Neural cell (in vitro differentiated cells): Measurements from ENCODE around the gene SMU1. TPM values are rescaled to one million over a fixed set of nuclear protein-coding genes. Genes with fewer than 3 reads are reported as not detected.
A peak's percentile ranks its signal among the peaks of the same experiment; 100 is the strongest.

Source experiments
- H2AFZ ChIP-seq: fragments of 200-600, 300-800 bp; sonication (generic), shearing (Covaris generic); 2 replicates; pipeline ENCODE4 v1.6.0; 2014; ENCODE audit warnings: low read depth, mild to moderate bottlenecking, antibody characterized with exemption, low read length, moderate library complexity
- H3F3A ChIP-seq: fragments of 200-600 bp; shearing (Covaris generic); 2 replicates; pipeline ENCODE4 v1.6.1; 2016; ENCODE audit warnings: mild to moderate bottlenecking, moderate library complexity, mixed read lengths, antibody characterized with exemption, low read length; ENCODE audit not compliant: insufficient read depth, poor library complexity, severe bottlenecking
- H3K27ac ChIP-seq: fragments of 200-600, 300-800 bp; sonication (generic), shearing (Covaris generic); 2 replicates; pipeline ENCODE4 v1.5.1; 2014; ENCODE audit warnings: mild to moderate bottlenecking, low read length, moderate library complexity
- H3K27me3 ChIP-seq: fragments of 300-800, 200-600 bp; sonication (generic), shearing (Covaris generic); 2 replicates; pipeline ENCODE4 v1.6.0; 2014; ENCODE audit warnings: mild to moderate bottlenecking, low read depth, low read length, moderate library complexity; ENCODE audit not compliant: insufficient read depth
- H3K36me3 ChIP-seq: fragments of 300-800, 200-600 bp; sonication (generic), shearing (Covaris generic); 2 replicates; pipeline ENCODE4 v1.5.1; 2014; ENCODE audit warnings: mild to moderate bottlenecking, antibody characterized with exemption, low read length, moderate library complexity; ENCODE audit not compliant: insufficient read depth
- H3K4me2 ChIP-seq: fragments of 300-800, 200-600 bp; sonication (generic), shearing (Covaris generic); 2 replicates; pipeline ENCODE4 v1.6.0; 2014; ENCODE audit warnings: mild to moderate bottlenecking, low read length
- H3K4me3 ChIP-seq: fragments of 300-800, 200-600 bp; sonication (generic), shearing (Covaris generic); 2 replicates; pipeline ENCODE4 v1.5.1; 2014; ENCODE audit warnings: mild to moderate bottlenecking, low read length, moderate library complexity
- H3K79me2 ChIP-seq: fragments of 200-600 bp; shearing (Covaris generic); replicated peaks from 2 replicates; pipeline ENCODE4 v1.6.0; 2014; ENCODE audit warnings: mild to moderate bottlenecking, low read length, moderate library complexity; ENCODE audit not compliant: insufficient read depth
- H3K9ac ChIP-seq: fragments of 300-800, 200-600 bp; sonication (generic), shearing (Covaris generic); 2 replicates; pipeline ENCODE4 v1.6.1; 2016; ENCODE audit warnings: mild to moderate bottlenecking, low read length, mixed read lengths
- H3K9me2 ChIP-seq: fragments of 200-600 bp; shearing (Covaris generic); 2 replicates; pipeline ENCODE4 v1.6.1; 2016; ENCODE audit warnings: mild to moderate bottlenecking, low read length, mixed read lengths; ENCODE audit not compliant: insufficient read depth
- H3K9me3 ChIP-seq: fragments of 200-600, 300-800 bp; sonication (generic), shearing (Covaris generic); 2 replicates; pipeline ENCODE4 v1.6.1; 2016; ENCODE audit warnings: mild to moderate bottlenecking, mixed run types, low read length, moderate library complexity, mixed read lengths
- H4K20me1 ChIP-seq: fragments of 200-600 bp; shearing (Covaris generic); 2 replicates; pipeline ENCODE4 v1.6.1; 2016; ENCODE audit warnings: mild to moderate bottlenecking, mixed run types; ENCODE audit not compliant: insufficient read depth
- CTCF ChIP-seq: fragments of 450-650 bp; IDR thresholded peaks from 2 replicates; pipeline ENCODE4 v1.5.1; 2014; ENCODE audit warnings: antibody characterized with exemption, mild to moderate bottlenecking, moderate library complexity; ENCODE audit not compliant: poor library complexity, severe bottlenecking
- EP300 ChIP-seq: fragments of 450-650 bp; conservative IDR thresholded peaks from 2 replicates; pipeline ENCODE4 v1.6.1; 2014; ENCODE audit warnings: antibody characterized with exemption, mild to moderate bottlenecking, moderate library complexity; ENCODE audit not compliant: poor library complexity, severe bottlenecking
- EZH2 ChIP-seq: fragments of 200-600, 300-800 bp; shearing (Covaris generic), sonication (generic); IDR thresholded peaks from 2 replicates; pipeline ENCODE4 v1.6.1; 2014; ENCODE audit warnings: antibody characterized with exemption, low read length, borderline replicate concordance, mild to moderate bottlenecking; ENCODE audit not compliant: insufficient read depth, poor library complexity, severe bottlenecking
- MXI1 ChIP-seq: fragments of 450-650 bp; conservative IDR thresholded peaks from 2 replicates; pipeline ENCODE4 v1.6.1; 2014; ENCODE audit warnings: antibody characterized with exemption, mild to moderate bottlenecking; ENCODE audit not compliant: poor library complexity, severe bottlenecking
- POLR2AphosphoS5 ChIP-seq: IDR thresholded peaks from 2 replicates; pipeline ENCODE4 v1.6.1; 2012
- RAD21 ChIP-seq: fragments of 450-650 bp; conservative IDR thresholded peaks from 2 replicates; pipeline ENCODE4 v1.6.1; 2014; ENCODE audit warnings: antibody characterized with exemption, mild to moderate bottlenecking, moderate library complexity
- REST ChIP-seq: IDR thresholded peaks from 2 replicates; pipeline ENCODE4 v1.6.1; 2012; ENCODE audit warnings: borderline replicate concordance
- SMC3 ChIP-seq: fragments of 450-650 bp; conservative IDR thresholded peaks from 2 replicates; pipeline ENCODE4 v1.6.1; 2014; ENCODE audit warnings: antibody characterized with exemption, mild to moderate bottlenecking, moderate library complexity; ENCODE audit not compliant: poor library complexity
- TAF1 ChIP-seq: IDR thresholded peaks from 2 replicates; pipeline ENCODE4 v1.6.1; 2012; ENCODE audit warnings: low read depth
- polyA plus RNA-seq: library from polyadenylated mRNA; depleted of rRNA; stranded (reverse); fragments of >200 nt; gene quantifications from 2 replicates; pipeline ENCODE4 v1.2.3, GENCODE V29; 2014

The SMU1 gene
- polyA plus RNA-seq, 1 donor from 2014 or later, result 27.4 TPM

GRCh38 chr9:33024126-33024965, 52.1 kb downstream of the SMU1 start:
- H3K9me2 ChIP-seq, result no peaks in the 10 kb centered on the region
- H3K36me3 ChIP-seq, result peaks cover 7% of the 10 kb centered on the region
- peak overlapping the region; percentile 99 for H3K27ac ChIP-seq
- peaks cover 71% of the 10 kb centered on the region for H3K79me2 ChIP-seq
- peak overlapping the region; percentile 97 for H3K4me3 ChIP-seq
- peak overlapping the region; percentile 100 for H3K9ac ChIP-seq
- peak overlapping the region; percentile 58 for H2AFZ ChIP-seq
- H3F3A ChIP-seq, result no peaks in the 10 kb centered on the region
- H3K27me3 ChIP-seq, result no peaks in the 10 kb centered on the region
- no peaks in the 10 kb centered on the region for H3K9me3 ChIP-seq
- peaks cover 4% of the 10 kb centered on the region for H4K20me1 ChIP-seq
- peak overlapping the region; percentile 88 for H3K4me2 ChIP-seq
- TF ChIP-seq EP300 (no peak), SMC3 (no peak), TAF1 (no peak)

GRCh38 chr9:33023661-33024060, 52.8 kb downstream of the SMU1 start:
- no peaks in the 10 kb centered on the region for H3F3A ChIP-seq
- H3K36me3 ChIP-seq, result peaks cover 6% of the 10 kb centered on the region
- no peaks in the 10 kb centered on the region for H3K27me3 ChIP-seq
- no peak for TF ChIP-seq TAF1
- TF ChIP-seq CTCF, result no peak
- TF ChIP-seq EP300, result no peak
- TF ChIP-seq POLR2AphosphoS5, result no peak
- no peak for TF ChIP-seq REST
- no peak for TF ChIP-seq SMC3
- TF ChIP-seq RAD21, result no peak
- TF ChIP-seq MXI1, result no peak
- TF ChIP-seq EZH2, result no peak
- H3K4me2 ChIP-seq, result peak overlapping the region; percentile 88
- H3K27ac ChIP-seq, result no peak overlapping the region
- no peaks in the 10 kb centered on the region for H3K9me2 ChIP-seq
- no peaks in the 10 kb centered on the region for H4K20me1 ChIP-seq
- H3K9ac ChIP-seq, result no peak overlapping the region
- H3K9me3 ChIP-seq, result no peaks in the 10 kb centered on the region
- H3K4me3 ChIP-seq, result peak overlapping the region; percentile 97
- no peak overlapping the region for H2AFZ ChIP-seq
- H3K79me2 ChIP-seq, result peaks cover 64% of the 10 kb centered on the region
